ENCODE measurements around the gene NMNAT3. TPM values are rescaled to one million over a fixed set of nuclear protein-coding genes. Genes with fewer than 3 reads are reported as not detected.

The NMNAT3 gene
- total and polyA plus RNA-seq, 2 experiments from 2014 or later = 8.3 to 9.2 TPM

Small RNA genes within 50 kb of the gene (small RNA-seq; reads per million reads assigned to genes)
- gene RN7SL724P (ENCODE audit: low replicate concordance) = not detected

Other genes with a start within 250 kb of the NMNAT3 start
- not detected in 2 replicates for gene RBP2, start 201.5 kb downstream of the NMNAT3 start, total RNA-seq (2014; rRNA removed; shearing (Covaris generic))
- gene RBP2, start 201.5 kb downstream of the NMNAT3 start, polyA plus RNA-seq (2016; fragmentation: Nextera tagmentation; extraction: Ambion mirVana) = not detected in 2 replicates
- gene RBP1, start 138.2 kb downstream of the NMNAT3 start, total RNA-seq (2014; rRNA removed; shearing (Covaris generic)) = 18.0 and 18.5 TPM in 2 replicates
- 112 and 113 TPM in 2 replicates for gene RBP1, start 138.2 kb downstream of the NMNAT3 start, polyA plus RNA-seq (2016; fragmentation: Nextera tagmentation; extraction: Ambion mirVana)

Data from GM23338 (cell line).